Thymus (tissue), 11 donors: ENCODE results near the gene CNP. TPM values are rescaled to one million over a fixed set of nuclear protein-coding genes. Genes with fewer than 3 reads are reported as not detected.

Experiments
- DNase-seq, 9 donors: peaks; one replicate each; pipeline ENCODE4 v3.0.0-alpha.2; 2013; ENCODE audit warnings: low spot score in 9 of 9, low read depth in 6 of 9, missing footprints in 1 of 9
- H3K27ac ChIP-seq, 2 donors: one replicate each; pipeline ENCODE4 v1.5.1; 2013; ENCODE audit warnings: control low read depth in 1 of 2, low read depth in 1 of 2, low read length in 1 of 2, mild to moderate bottlenecking in 1 of 2, moderate library complexity in 1 of 2
- H3K27me3 ChIP-seq, 2 donors: one replicate each; pipeline ENCODE4 v1.5.1; 2013; ENCODE audit warnings: low read length in 1 of 2; ENCODE audit not compliant: control insufficient read depth in 2 of 2, insufficient read depth in 1 of 2
- H3K36me3 ChIP-seq, 2 donors: one replicate each; pipeline ENCODE4 v1.5.1; 2013; ENCODE audit warnings: low read length in 1 of 2, mild to moderate bottlenecking in 1 of 2, moderate library complexity in 1 of 2; ENCODE audit not compliant: control insufficient read depth in 2 of 2, insufficient read depth in 2 of 2
- H3K4me1 ChIP-seq, 2 donors: one replicate each; pipeline ENCODE4 v1.5.1; 2013; ENCODE audit warnings: low read length in 2 of 2; ENCODE audit not compliant: control insufficient read depth in 2 of 2, insufficient read depth in 2 of 2
- H3K4me3 ChIP-seq, 2 donors: one replicate each; pipeline ENCODE4 v1.5.1; 2013; ENCODE audit warnings: low read length in 2 of 2, control low read depth in 1 of 2, mild to moderate bottlenecking in 1 of 2
- H3K9me3 ChIP-seq, 2 donors: one replicate each; pipeline ENCODE4 v1.5.1; 2013; ENCODE audit warnings: low read length in 1 of 2, mild to moderate bottlenecking in 1 of 2; ENCODE audit not compliant: control insufficient read depth in 2 of 2, insufficient read depth in 1 of 2
- WGBS: extraction: QIAGEN DNeasy Blood & Tissue Kit; methylation state at CpG from one replicate; pipeline ENCODE4 v1.1.7; 2013; 5-methylcytosine and 5-hydroxymethylcytosine counted together
- polyA plus RNA-seq: library from polyadenylated mRNA; stranded (reverse); fragments of 200-250 nt; gene quantifications from one replicate; pipeline ENCODE4 v1.2.3, GENCODE V29; 2013
- total RNA-seq: library from RNA; stranded (reverse); fragments of 120-200 nt; gene quantifications from one replicate; pipeline ENCODE4 v1.2.4, GENCODE V29; 2013
- donor health status: healthy.

Gene CNP
- total and polyA plus RNA-seq, 2 donors = 35.9 to 46.0 TPM

GRCh38 chr17:41988418-41988817 is 21.8 kb downstream of the CNP start:
- WGBS = over 99% methylated on average over 2 of the region's 2 CpGs
- peaks cover 77 to 91% of the 10 kb centered on the region in 2 donors for H3K36me3 ChIP-seq
- H3K27me3 ChIP-seq = no peaks in the 10 kb centered on the region
- H3K27ac ChIP-seq = no peak overlapping the region
- H3K4me1 ChIP-seq = no peaks in the 10 kb centered on the region
- DNase-seq = no peak
- H3K4me3 ChIP-seq = no peak overlapping the region
- no peaks in the 10 kb centered on the region for H3K9me3 ChIP-seq

GRCh38 chr17:41989702-41990419 is 23.3 kb downstream of the CNP start:
- WGBS = 98% methylated on average over 5 of the region's 5 CpGs
- H3K4me1 ChIP-seq = no peaks in the 10 kb centered on the region
- H3K27ac ChIP-seq = no peak overlapping the region
- H3K27me3 ChIP-seq = no peaks in the 10 kb centered on the region
- no peak overlapping the region for H3K4me3 ChIP-seq
- no peaks in the 10 kb centered on the region for H3K9me3 ChIP-seq
- peaks cover 70 to 93% of the 10 kb centered on the region in 2 donors for H3K36me3 ChIP-seq
- no peak for DNase-seq

DNA sequence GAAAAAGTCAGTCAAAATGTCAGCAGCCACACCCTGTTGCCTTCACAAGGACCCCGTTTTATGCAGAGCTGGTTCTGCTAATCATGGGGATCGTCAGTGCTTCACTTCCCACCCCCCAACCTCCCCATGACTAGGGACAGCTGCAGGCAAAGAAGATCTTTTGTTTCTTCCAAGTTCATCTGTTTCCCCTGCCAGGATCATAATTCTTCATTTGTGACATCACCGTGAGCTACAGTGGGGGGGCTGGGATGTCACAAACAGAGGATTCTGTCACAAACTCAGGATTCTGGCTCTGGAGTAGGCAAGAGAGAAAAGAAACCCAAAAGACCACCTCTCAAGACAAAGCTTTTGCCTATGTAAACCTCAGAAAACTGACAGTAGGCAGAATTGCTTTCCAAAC is 26.0 kb downstream of the CNP start:
- Histone ChIP-seq H3K4me1 (no peaks in the 10 kb centered on the region), H3K27ac (no peak overlapping the region), H3K36me3 (peaks cover 73 to 94% of the 10 kb centered on the region in 2 donors), H3K4me3 (no peak overlapping the region), H3K9me3 (no peaks in the 10 kb centered on the region), H3K27me3 (no peaks in the 10 kb centered on the region)
- 96% methylated on average over 3 of the region's 3 CpGs for WGBS
- no peak for DNase-seq

DNA sequence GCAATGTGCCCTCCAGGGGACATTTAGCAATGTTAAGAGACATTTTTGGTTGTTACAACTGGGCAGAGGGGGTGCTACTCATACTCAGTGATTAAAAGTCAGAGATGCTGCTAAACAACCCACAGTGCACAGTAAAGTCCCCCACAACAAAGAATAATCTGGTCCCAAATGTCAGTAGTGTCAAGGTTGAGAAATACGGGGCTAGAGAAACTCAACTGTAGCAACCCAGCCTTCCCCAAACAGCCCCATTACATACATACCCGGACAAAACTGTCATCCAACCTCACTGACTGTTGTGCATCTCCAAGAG is 30.2 kb downstream of the CNP start:
- H3K36me3 ChIP-seq = peaks cover 68 to 88% of the 10 kb centered on the region in 2 donors
- H3K9me3 ChIP-seq = no peaks in the 10 kb centered on the region
- WGBS = 98% methylated on average over 2 of the region's 2 CpGs
- H3K27me3 ChIP-seq = no peaks in the 10 kb centered on the region
- DNase-seq = no peak
- no peak overlapping the region for H3K27ac ChIP-seq
- H3K4me3 ChIP-seq = no peak overlapping the region
- H3K4me1 ChIP-seq = no peaks in the 10 kb centered on the region

DNA sequence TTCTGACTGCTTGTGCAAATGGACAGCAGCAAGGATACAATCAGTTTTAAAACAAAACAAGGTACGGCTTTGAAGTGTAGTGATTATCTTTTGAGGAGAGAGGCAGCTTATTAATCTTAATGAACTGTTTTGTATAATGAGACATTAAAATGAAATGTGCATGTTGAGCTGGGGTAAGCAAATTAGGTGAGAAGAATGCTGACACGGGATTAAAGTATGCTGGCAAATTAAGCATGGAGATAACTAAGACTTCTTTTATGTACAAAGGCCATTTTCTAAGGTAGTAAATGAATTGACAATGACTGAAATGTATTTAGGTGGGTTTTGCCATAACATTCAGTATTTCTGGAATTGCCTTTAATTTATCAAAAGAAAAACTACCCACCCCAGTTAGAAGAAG is 31.9 kb downstream of the CNP start:
- Histone ChIP-seq H3K4me1 (no peaks in the 10 kb centered on the region), H3K9me3 (no peaks in the 10 kb centered on the region), H3K4me3 (no peak overlapping the region), H3K27me3 (no peaks in the 10 kb centered on the region), H3K27ac (no peak overlapping the region), H3K36me3 (peaks cover 65 to 90% of the 10 kb centered on the region in 2 donors)
- WGBS = 49% methylated on average over 2 of the region's 2 CpGs
- DNase-seq = no peak

GRCh38 chr17:42000413-42001133 is 34.0 kb downstream of the CNP start:
- no peak overlapping the region for H3K27ac ChIP-seq
- no peak overlapping the region for H3K4me3 ChIP-seq
- no peaks in the 10 kb centered on the region for H3K4me1 ChIP-seq
- peaks cover 54 to 75% of the 10 kb centered on the region in 2 donors for H3K36me3 ChIP-seq
- H3K27me3 ChIP-seq = no peaks in the 10 kb centered on the region
- no peak for DNase-seq
- 95% methylated on average over 3 of the region's 3 CpGs for WGBS
- no peaks in the 10 kb centered on the region for H3K9me3 ChIP-seq

- Histone ChIP-seq H3K4me1 (no peaks in the 10 kb centered on the region), H3K27me3 (no peaks in the 10 kb centered on the region), H3K27ac (no peak overlapping the region), H3K9me3 (no peaks in the 10 kb centered on the region), H3K36me3 (peaks cover 42 to 63% of the 10 kb centered on the region in 2 donors), H3K4me3 (no peak overlapping the region)
- DNase-seq = no peak
- 97% methylated on average over 2 of the region's 2 CpGs for WGBS
Measured at GRCh38 chr17:42001729-42002128, 35.1 kb downstream of the CNP start.

GRCh38 chr17:42002175-42002791 is 35.7 kb downstream of the CNP start:
- Histone ChIP-seq H3K36me3 (peaks cover 37 to 58% of the 10 kb centered on the region in 2 donors), H3K9me3 (no peaks in the 10 kb centered on the region), H3K27me3 (no peaks in the 10 kb centered on the region), H3K4me1 (no peaks in the 10 kb centered on the region), H3K27ac (no peak overlapping the region), H3K4me3 (no peak overlapping the region)
- 94% methylated on average over 7 of the region's 7 CpGs for WGBS
- DNase-seq = no peak

DNA sequence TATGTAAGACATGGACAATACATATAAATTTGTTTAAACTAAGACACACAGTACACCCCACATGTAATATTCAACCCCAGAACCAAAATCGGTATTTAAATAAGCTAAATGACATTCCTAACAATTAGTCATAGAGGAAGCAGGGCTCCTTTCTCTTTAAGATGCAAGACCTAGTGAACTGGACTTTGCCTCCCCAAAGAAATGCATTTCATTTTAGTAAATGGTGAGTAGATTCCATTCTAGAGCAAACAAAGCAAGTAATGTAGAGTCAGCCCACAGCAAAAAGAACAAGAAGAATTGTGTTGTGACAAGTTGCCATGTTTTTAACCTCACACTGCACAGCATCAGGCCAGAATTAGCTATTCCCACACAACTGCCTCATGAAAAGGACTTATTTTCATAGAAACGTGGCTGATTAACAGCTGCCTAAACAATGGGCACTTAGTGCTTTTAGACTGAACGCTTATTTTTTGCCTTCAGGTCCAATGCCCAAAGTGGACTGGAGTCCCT is 36.3 kb downstream of the CNP start:
- Histone ChIP-seq H3K36me3 (peaks cover 31 to 52% of the 10 kb centered on the region in 2 donors), H3K4me1 (no peaks in the 10 kb centered on the region), H3K4me3 (no peak overlapping the region), H3K27me3 (no peaks in the 10 kb centered on the region), H3K27ac (no peak overlapping the region), H3K9me3 (no peaks in the 10 kb centered on the region)
- DNase-seq = no peak
- WGBS = 97% methylated on average over 3 of the region's 3 CpGs
